GM12874 (cell line): Measurements from ENCODE around the gene HRH2.

Experiments used
- CTCF ChIP-seq: IDR thresholded peaks from 2 replicates; pipeline ENCODE4 v1.5.1; 2011; ENCODE audit warnings: low read depth, mild to moderate bottlenecking, control low read depth, low read length, moderate library complexity; ENCODE audit not compliant: insufficient read depth

Gene HRH2

GRCh38 chr5:175738602-175739133 is 80.8 kb downstream of the HRH2 start:
- no peak for TF ChIP-seq CTCF

DNA sequence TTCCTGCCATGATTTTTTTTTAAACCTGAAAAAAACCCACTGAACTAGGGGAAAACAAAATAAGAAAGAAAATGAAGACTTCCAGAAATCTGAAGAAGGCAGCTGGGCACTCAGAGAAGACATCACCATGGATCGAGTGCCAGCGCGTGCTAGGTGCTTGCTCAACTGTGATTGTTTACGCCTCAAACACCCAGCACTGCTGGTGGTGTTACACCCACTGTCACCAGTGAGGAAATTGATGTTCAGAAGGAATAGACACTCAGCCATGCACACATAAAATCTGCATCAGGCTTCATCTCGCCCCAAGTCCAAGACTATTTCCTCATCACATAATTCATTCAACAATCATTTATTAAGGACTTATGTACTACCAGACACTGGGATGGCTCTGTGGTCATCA is 82.1 kb downstream of the HRH2 start:
- no peak for TF ChIP-seq CTCF

DNA sequence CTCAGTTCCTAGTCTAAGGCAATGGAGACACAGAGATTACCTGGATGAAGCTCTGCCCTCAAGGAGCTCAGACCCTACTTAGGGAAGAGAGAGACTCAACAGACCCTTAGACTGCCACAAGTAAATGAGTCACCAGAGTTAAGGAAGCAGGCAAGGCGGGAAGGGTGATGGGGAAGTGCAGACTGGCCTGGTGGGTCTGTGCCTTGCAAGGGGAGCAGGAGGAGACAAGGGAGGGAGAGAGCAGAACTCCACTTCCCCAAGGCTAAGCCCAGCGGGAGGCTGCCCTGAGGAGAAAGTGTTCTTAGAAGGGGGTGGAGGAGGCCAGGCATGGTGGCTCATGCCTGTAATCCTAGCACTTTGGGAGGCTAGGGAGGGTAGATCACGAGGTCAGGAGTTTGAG is 83.7 kb downstream of the HRH2 start:
- no peak for TF ChIP-seq CTCF

DNA sequence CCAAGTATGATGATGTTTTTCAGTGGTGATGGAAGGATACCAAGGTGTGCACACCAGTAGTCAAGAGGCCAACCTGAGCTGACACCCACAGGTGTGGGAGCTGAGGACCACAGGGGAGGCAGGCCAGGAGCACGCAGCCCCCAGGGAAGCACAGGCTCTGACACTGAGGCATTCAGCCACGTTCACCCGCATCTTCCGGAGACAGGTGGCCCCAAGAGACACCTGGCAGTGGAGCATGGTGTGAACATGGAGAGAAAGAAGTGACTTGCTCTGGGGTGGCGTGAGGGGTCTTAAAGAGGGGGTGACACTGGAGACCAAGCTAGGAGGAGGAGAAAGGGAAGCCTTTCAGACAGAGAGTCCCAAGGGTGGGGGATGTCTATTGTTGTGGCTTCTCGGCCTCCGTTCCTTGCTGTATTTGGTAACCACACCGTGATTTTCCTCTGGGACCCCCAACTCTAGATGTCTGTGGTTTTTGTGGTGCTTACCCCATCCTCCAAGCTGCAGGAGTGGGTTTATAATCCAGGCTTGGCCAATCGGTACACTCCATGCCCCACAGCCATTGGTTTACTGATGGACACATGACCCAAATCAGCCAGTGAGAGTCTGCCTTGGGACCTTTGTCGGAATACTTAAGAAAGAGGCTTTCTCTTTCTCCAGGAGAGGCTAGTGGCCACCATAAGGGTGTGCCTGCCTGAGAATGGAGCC is 84.6 kb downstream of the HRH2 start:
- TF ChIP-seq CTCF = no peak

GRCh38 chr5:175743676-175744210 is 85.9 kb downstream of the HRH2 start:
- TF ChIP-seq CTCF = no peak

DNA sequence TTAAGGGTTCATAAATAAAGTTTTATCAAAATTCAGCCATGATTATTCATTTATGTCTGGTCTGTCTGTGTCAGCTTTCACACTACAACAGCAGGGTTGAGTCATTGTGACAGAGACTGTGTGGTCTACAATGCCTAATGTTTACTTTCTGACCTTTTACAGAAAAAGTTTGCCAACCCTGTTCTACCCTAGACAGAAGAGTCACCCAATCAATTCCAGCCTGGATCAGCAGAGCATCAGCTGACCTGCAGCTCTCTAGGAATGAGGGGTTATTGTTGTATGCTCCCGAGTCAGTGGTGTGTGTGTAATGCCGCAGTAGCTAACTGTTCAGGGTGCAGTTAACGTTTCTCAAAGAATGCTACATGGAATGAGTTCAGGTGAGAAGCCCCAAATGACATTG is 87.3 kb downstream of the HRH2 start:
- no peak for TF ChIP-seq CTCF

GRCh38 chr5:175746851-175747250 is 89.0 kb downstream of the HRH2 start:
- no peak for TF ChIP-seq CTCF
